Putamen (tissue), 1 donor: Measurements from ENCODE around the gene ZNF618.
A peak's percentile ranks its signal among the peaks of the same experiment; 100 is the strongest.
"Not testable (repeated sequence)": the region's sequence is repeated elsewhere in the genome, so short reads cannot be mapped to it uniquely, and the experiment has no call there.

ENCODE experiments used
- DNase-seq: peaks from one replicate; pipeline ENCODE4 v3.0.0-alpha.2; 2016; ENCODE audit warnings: low spot score

The ZNF618 gene

GRCh38 chr9:113988385-113989016 is 112.4 kb downstream of the ZNF618 start:
- no peak for DNase-seq

- no peak for DNase-seq
These were observed 113.1 kb downstream of the ZNF618 start for GRCh38 chr9:113989017-113989713.

- no peak for DNase-seq
These were observed 113.8 kb downstream of the ZNF618 start for GRCh38 chr9:113989714-113990569.

- no peak for DNase-seq
These were observed 114.4 kb downstream of the ZNF618 start for GRCh38 chr9:113990570-113990907.

- no peak for DNase-seq
These were observed 114.9 kb downstream of the ZNF618 start for GRCh38 chr9:113990975-113991471.

- no peak for DNase-seq
These were observed 115.6 kb downstream of the ZNF618 start for GRCh38 chr9:113991714-113992113.

GRCh38 chr9:113992276-113992951 is 116.3 kb downstream of the ZNF618 start:
- peak; percentile 96 for DNase-seq

GRCh38 chr9:113992994-113993393 is 116.9 kb downstream of the ZNF618 start:
- no peak for DNase-seq

- DNase-seq = peak; percentile 64
These were observed 117.9 kb downstream of the ZNF618 start for GRCh38 chr9:113993838-113994540.

GRCh38 chr9:113995401-113995800 is 119.3 kb downstream of the ZNF618 start:
- DNase-seq = no peak

GRCh38 chr9:113995963-113996362 is 119.9 kb downstream of the ZNF618 start:
- DNase-seq = no peak

GRCh38 chr9:113996531-113997001 is 120.5 kb downstream of the ZNF618 start:
- no peak for DNase-seq

GRCh38 chr9:113997064-113997463 is 121.0 kb downstream of the ZNF618 start:
- DNase-seq = not testable (repeated sequence)

GRCh38 chr9:113997610-113998009 is 121.5 kb downstream of the ZNF618 start:
- no peak for DNase-seq

GRCh38 chr9:113998114-113998513 is 122.0 kb downstream of the ZNF618 start:
- no peak for DNase-seq

- no peak for DNase-seq
These were observed 122.6 kb downstream of the ZNF618 start for GRCh38 chr9:113998525-113999255.

GRCh38 chr9:113999256-114000062 is 123.3 kb downstream of the ZNF618 start:
- DNase-seq = peak; percentile 29

- no peak for DNase-seq
These were observed 124.0 kb downstream of the ZNF618 start for GRCh38 chr9:114000063-114000454.

- peak; percentile 52 for DNase-seq
These were observed 124.7 kb downstream of the ZNF618 start for GRCh38 chr9:114000671-114001409.
